HepG2 (cell line): Measurements from ENCODE around the gene SGCD. TPM values are rescaled to one million over a fixed set of nuclear protein-coding genes. Genes with fewer than 3 reads are reported as not detected.

Experiments
- ATAC-seq: fragments of 200-7000 bp; cut with Tn5 transposase; 3 replicates; pipeline ENCODE4 v1.9.1; 2020; ENCODE audit warnings: mild to moderate bottlenecking, moderate library complexity
- BruUV-seq: library from RNA; stranded (reverse); fragments of 400-500 nt; replicated peaks from 2 replicates; lab custom pipeline; 2021; lab: Mats Ljungman, UMichigan
- CTCF ChIA-PET: fragments of 300-600 bp; formaldehyde crosslinking; extraction: SDS; loops from one replicate; lab custom pipeline; 2021; ENCODE audit warnings: low total read pairs, inconsistent platforms, low intra/inter-chr PET ratio; lab: Yijun Ruan, JAX
- POLR2A ChIA-PET: fragments of 350-600 bp; sonication (Branson Sonifier 250); formaldehyde crosslinking; loops from one replicate; lab custom pipeline; 2020; ENCODE audit warnings: antibody characterized with exemption, inconsistent platforms; lab: Yijun Ruan, JAX
- DNase-seq: peaks from one replicate; pipeline ENCODE4 v3.0.0-alpha.2; 2015; ENCODE audit warnings: low spot score
- FAIRE-seq: peaks from 3 replicates; lab custom pipeline; 2011; peaks lifted over from hg19 to GRCh38; lab: Jason Lieb, UNC
- H2AFZ ChIP-seq: one replicate; pipeline ENCODE4 v1.6.1; 2011; ENCODE audit warnings: low read length, inconsistent platforms
- H3K27ac ChIP-seq: fragments of 300-600 bp; 3 replicates; pipeline ENCODE4 v1.8.0; 2011; ENCODE audit warnings: mixed run types, mild to moderate bottlenecking, mixed read lengths, low read length, inconsistent platforms; ENCODE audit not compliant: insufficient read depth; ENCODE audit errors: extremely low read length
- H3K27me3 ChIP-seq, 2 experiments: fragments of 200-600 bp in 1 of 2; 2 replicates in 1 of 2; 3 replicates in 1 of 2; pipeline versions ENCODE4 v1.6.0 to v1.8.0; 2011; ENCODE audit warnings: low read length in 2 of 2, mild to moderate bottlenecking in 2 of 2, moderate library complexity in 2 of 2, inconsistent platforms in 1 of 2; ENCODE audit not compliant: insufficient read depth in 2 of 2, control insufficient read depth in 1 of 2
- H3K36me3 ChIP-seq, 2 experiments: fragments of 200-600 bp in 1 of 2; replicated peaks in 1 of 2; 2 replicates in 1 of 2; 3 replicates in 1 of 2; pipeline versions ENCODE4 v1.5.1 to v1.8.0; 2011; ENCODE audit warnings: low read length in 2 of 2, inconsistent platforms in 1 of 2; ENCODE audit not compliant: insufficient read depth in 2 of 2, control insufficient read depth in 1 of 2
- H3K4me1 ChIP-seq: 2 replicates; pipeline ENCODE4 v1.5.1; 2012; ENCODE audit warnings: low read length, inconsistent platforms; ENCODE audit not compliant: insufficient read depth
- H3K4me2 ChIP-seq: 2 replicates; pipeline ENCODE4 v1.6.0; 2011; ENCODE audit warnings: low read depth, low read length, inconsistent platforms
- H3K4me3 ChIP-seq, 3 experiments: fragments of 200-600 bp in 1 of 3; sonication (generic), shearing (Covaris generic) in 1 of 3; replicated peaks in 1 of 3; 2 replicates each; pipeline ENCODE4 v1.5.1; 2011 to 2016; ENCODE audit warnings: low read length in 3 of 3, inconsistent platforms in 2 of 3, low read depth in 2 of 3, mild to moderate bottlenecking in 2 of 3, control low read depth in 1 of 3, mixed read lengths in 1 of 3; ENCODE audit not compliant: insufficient read depth in 1 of 3
- H3K79me2 ChIP-seq: one replicate; pipeline ENCODE4 v1.6.1; 2011; ENCODE audit warnings: low read length, inconsistent platforms; ENCODE audit not compliant: insufficient read depth
- H3K9ac ChIP-seq: 2 replicates; pipeline ENCODE4 v1.6.0; 2011; ENCODE audit warnings: mild to moderate bottlenecking, low read depth, low read length, inconsistent platforms; ENCODE audit not compliant: insufficient read depth
- H3K9me3 ChIP-seq: 2 replicates; pipeline ENCODE4 v1.5.1; 2012; ENCODE audit warnings: mild to moderate bottlenecking, low read length
- H4K20me1 ChIP-seq: 2 replicates; pipeline ENCODE4 v1.6.0; 2011; ENCODE audit warnings: inconsistent platforms, mild to moderate bottlenecking, low read length, moderate library complexity; ENCODE audit not compliant: insufficient read depth
- HNF4A ChIP-seq: sonication (generic); formaldehyde crosslinking; IDR thresholded peaks from 2 replicates; pipeline ENCODE4 v1.4.0; 2020; ENCODE audit warnings: missing genetic modification reagents
- HOXA5 ChIP-seq: sonication (generic); formaldehyde crosslinking; IDR thresholded peaks from 2 replicates; pipeline ENCODE4 v1.4.0; 2020; ENCODE audit warnings: missing genetic modification reagents
- JUN ChIP-seq: sonication (generic); formaldehyde crosslinking; IDR thresholded peaks from 2 replicates; pipeline ENCODE4 v1.4.0; 2020; ENCODE audit warnings: mild to moderate bottlenecking, missing genetic modification reagents
- MBD4 ChIP-seq: IDR thresholded peaks from 2 replicates; pipeline ENCODE4 v1.6.1; 2012; ENCODE audit warnings: low read length, inconsistent platforms, borderline replicate concordance
- NCOA5 ChIP-seq: sonication (generic); formaldehyde crosslinking; IDR thresholded peaks from 2 replicates; pipeline ENCODE4 v1.4.0; 2020; ENCODE audit warnings: missing genetic modification reagents
- NR2F6 ChIP-seq, 2 experiments: IDR thresholded peaks; 2 replicates each; pipeline ENCODE4 v1.6.1; 2016; ENCODE audit warnings: antibody characterized with exemption in 1 of 2, mild to moderate bottlenecking in 1 of 2
- SIN3A ChIP-seq: IDR thresholded peaks from 2 replicates; pipeline ENCODE4 v1.6.1; 2011; ENCODE audit warnings: low read depth, mild to moderate bottlenecking, control low read depth, low read length, borderline replicate concordance
- ZNF20 ChIP-seq: sonication (generic); formaldehyde crosslinking; IDR thresholded peaks from 2 replicates; pipeline ENCODE4 v1.4.0; 2020; ENCODE audit warnings: mild to moderate bottlenecking, moderate library complexity, missing genetic modification reagents
- ZNF430 ChIP-seq: sonication (generic); formaldehyde crosslinking; IDR thresholded peaks from 2 replicates; pipeline ENCODE4 v1.9.0; 2021; ENCODE audit warnings: mild to moderate bottlenecking, missing genetic modification reagents
- WGBS: methylation state at CpG from one replicate; pipeline ENCODE4 v1.1.6; 2017; ENCODE audit warnings: low lambda C conversion rate; 5-methylcytosine and 5-hydroxymethylcytosine counted together
- in situ Hi-C: cut with HindIII; loops from 2 replicates; pipeline ENCODE4 v1.10.0; 2017; ENCODE audit warnings: low pct_unique_long_range_greater_than_20kb; ENCODE audit not compliant: extremely low pct_ligation_motif_present
- intact Hi-C: fragments of 100-400 bp; cut with micrococcal nuclease; formaldehyde crosslinking; loops from one replicate; pipeline ENCODE4 v1.10.0; 2022; ENCODE audit not compliant: unreplicated experiment
- polyA plus RNA-seq, 8 experiments: library from polyadenylated mRNA; depleted of rRNA in 3 of 8; stranded (reverse) in 7 of 8; unstranded in 1 of 8; fragments of >200 nt; fragmentation: Illumina TruSeq in 4 of 8; extraction: Trizol in 4 of 8; gene quantifications; 2 replicates each; pipeline versions ENCODE4 v1.2.1 to v1.2.3, GENCODE V29; 2011 to 2016; ENCODE audit warnings: low read depth in 4 of 8, missing spikeins in 1 of 8, mixed read lengths in 1 of 8; ENCODE audit not compliant: insufficient read depth in 1 of 8
- total RNA-seq, 5 experiments: library from RNA; depleted of rRNA; stranded (reverse); fragments of >200 nt; fragmentation: Illumina TruSeq; extraction: Trizol; gene quantifications; 2 replicates each; pipeline ENCODE4 v1.2.3, GENCODE V29; 2016; ENCODE audit warnings: low read depth in 1 of 5
- TF ChIP-seq, protein P1 (sequence below): sonication (generic); formaldehyde crosslinking; IDR thresholded peaks from 2 replicates; pipeline ENCODE4 v1.4.0; 2020; ENCODE audit warnings: missing genetic modification reagents
- TF ChIP-seq, protein P2 (sequence below): IDR thresholded peaks from 2 replicates; pipeline ENCODE4 v1.6.1; 2012; ENCODE audit warnings: low read depth, low read length, improper control_type of control experiment
- TF ChIP-seq, protein P3 (sequence below), 2 experiments: fragments of 450-650 bp in 1 of 2; sonication (generic) in 1 of 2; formaldehyde crosslinking in 1 of 2; IDR thresholded peaks; 2 replicates each; pipeline versions ENCODE4 v1.6.1 to v1.8.0; 2016 to 2022; ENCODE audit warnings: antibody characterized with exemption in 1 of 2, mild to moderate bottlenecking in 1 of 2, missing genetic modification reagents in 1 of 2

SGCD gene
- total and polyA plus RNA-seq, 2 of the 13 experiments (the other 11 are each of a cell fraction or from before 2014, with no cell fraction given) = not detected

DNA sequence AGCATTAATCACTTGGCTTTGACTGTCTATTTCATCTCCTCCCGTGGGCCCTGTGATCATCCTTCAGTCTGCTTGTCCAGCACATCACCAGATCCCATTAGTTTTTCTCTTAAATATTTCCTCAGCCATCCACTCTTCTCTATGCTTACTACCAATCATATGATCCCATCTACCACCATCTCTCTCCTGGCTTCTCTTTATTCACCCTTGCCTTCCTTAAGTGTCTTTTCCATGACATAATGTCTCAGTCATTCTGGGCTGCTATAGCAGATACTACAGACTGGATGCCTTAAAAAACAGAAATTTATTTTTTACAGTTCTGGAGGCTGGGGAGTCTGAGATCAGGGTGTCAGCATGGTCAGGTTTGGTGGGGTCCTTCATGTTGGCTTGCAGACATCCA is 314.7 kb downstream of the SGCD start (continued):
- TF ChIP-seq ZNF20 (CRISPR knock-in tag) (no peak), ZNF430 (CRISPR knock-in tag) (no peak), HNF4A (CRISPR knock-in tag) (no peak), JUN (CRISPR knock-in tag) (no peak)
- TF ChIP-seq, protein P1, sequence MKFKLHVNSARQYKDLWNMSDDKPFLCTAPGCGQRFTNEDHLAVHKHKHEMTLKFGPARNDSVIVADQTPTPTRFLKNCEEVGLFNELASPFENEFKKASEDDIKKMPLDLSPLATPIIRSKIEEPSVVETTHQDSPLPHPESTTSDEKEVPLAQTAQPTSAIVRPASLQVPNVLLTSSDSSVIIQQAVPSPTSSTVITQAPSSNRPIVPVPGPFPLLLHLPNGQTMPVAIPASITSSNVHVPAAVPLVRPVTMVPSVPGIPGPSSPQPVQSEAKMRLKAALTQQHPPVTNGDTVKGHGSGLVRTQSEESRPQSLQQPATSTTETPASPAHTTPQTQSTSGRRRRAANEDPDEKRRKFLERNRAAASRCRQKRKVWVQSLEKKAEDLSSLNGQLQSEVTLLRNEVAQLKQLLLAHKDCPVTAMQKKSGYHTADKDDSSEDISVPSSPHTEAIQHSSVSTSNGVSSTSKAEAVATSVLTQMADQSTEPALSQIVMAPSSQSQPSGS (CRISPR knock-in tag) = no peak

DNA sequence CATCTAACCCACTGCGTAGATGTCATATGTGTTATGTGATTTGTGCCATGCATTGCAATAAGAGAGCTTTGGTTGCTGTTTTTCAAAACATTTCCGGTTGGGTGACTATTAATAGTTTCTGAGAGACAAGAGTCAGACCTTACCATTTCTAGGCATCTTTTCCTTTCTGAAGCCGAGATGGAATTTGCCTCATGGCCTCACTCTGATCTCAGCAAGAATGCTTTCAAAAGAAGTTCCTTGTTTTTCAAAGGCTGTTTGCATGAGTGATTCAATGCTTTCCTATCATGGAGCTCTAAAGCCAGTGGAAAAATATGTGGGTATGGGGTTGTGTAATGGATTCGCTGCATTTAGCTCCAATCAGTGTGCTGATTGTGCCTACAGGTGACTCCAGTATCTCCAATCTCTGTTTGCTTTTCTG is 320.1 kb downstream of the SGCD start:
- Histone ChIP-seq H4K20me1 (no peaks in the 10 kb centered on the region), H3K9me3 (no peaks in the 10 kb centered on the region), H3K27ac (no peak overlapping the region), H3K4me2 (no peak overlapping the region), H3K4me1 (no peaks in the 10 kb centered on the region; the same call in 1 of the 2 replicates), H3K27me3 (no peaks in the 10 kb centered on the region), H3K4me3 (no peak overlapping the region), H3K9ac (no peak overlapping the region), H3K79me2 (no peaks in the 10 kb centered on the region), H2AFZ (no peak overlapping the region), H3K36me3 (no peaks in the 10 kb centered on the region)
- no peak for ATAC-seq
- intact Hi-C loops (no loop called here), in situ Hi-C loops (no loop called here)
- CTCF ChIA-PET = no interaction called here
- peak; percentile 18 for DNase-seq
- no peak for FAIRE-seq
- POLR2A ChIA-PET = no interaction called here
- 1% methylated on average over 4 of the region's 4 CpGs for WGBS
- no TSS peak for BruUV-seq
- TF ChIP-seq, protein P2, sequence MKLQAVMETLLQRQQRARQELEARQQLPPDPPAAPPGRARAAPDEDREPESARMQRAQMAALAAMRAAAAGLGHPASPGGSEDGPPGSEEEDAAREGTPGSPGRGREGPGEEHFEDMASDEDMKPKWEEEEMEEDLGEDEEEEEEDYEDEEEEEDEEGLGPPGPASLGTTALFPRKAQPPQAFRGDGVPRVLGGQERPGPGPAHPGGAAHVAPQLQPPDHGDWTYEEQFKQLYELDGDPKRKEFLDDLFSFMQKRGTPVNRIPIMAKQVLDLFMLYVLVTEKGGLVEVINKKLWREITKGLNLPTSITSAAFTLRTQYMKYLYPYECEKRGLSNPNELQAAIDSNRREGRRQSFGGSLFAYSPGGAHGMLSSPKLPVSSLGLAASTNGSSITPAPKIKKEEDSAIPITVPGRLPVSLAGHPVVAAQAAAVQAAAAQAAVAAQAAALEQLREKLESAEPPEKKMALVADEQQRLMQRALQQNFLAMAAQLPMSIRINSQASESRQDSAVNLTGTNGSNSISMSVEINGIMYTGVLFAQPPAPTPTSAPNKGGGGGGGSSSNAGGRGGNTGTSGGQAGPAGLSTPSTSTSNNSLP = no peak
- TF ChIP-seq SIN3A = no peak
- TF ChIP-seq, protein P3, sequence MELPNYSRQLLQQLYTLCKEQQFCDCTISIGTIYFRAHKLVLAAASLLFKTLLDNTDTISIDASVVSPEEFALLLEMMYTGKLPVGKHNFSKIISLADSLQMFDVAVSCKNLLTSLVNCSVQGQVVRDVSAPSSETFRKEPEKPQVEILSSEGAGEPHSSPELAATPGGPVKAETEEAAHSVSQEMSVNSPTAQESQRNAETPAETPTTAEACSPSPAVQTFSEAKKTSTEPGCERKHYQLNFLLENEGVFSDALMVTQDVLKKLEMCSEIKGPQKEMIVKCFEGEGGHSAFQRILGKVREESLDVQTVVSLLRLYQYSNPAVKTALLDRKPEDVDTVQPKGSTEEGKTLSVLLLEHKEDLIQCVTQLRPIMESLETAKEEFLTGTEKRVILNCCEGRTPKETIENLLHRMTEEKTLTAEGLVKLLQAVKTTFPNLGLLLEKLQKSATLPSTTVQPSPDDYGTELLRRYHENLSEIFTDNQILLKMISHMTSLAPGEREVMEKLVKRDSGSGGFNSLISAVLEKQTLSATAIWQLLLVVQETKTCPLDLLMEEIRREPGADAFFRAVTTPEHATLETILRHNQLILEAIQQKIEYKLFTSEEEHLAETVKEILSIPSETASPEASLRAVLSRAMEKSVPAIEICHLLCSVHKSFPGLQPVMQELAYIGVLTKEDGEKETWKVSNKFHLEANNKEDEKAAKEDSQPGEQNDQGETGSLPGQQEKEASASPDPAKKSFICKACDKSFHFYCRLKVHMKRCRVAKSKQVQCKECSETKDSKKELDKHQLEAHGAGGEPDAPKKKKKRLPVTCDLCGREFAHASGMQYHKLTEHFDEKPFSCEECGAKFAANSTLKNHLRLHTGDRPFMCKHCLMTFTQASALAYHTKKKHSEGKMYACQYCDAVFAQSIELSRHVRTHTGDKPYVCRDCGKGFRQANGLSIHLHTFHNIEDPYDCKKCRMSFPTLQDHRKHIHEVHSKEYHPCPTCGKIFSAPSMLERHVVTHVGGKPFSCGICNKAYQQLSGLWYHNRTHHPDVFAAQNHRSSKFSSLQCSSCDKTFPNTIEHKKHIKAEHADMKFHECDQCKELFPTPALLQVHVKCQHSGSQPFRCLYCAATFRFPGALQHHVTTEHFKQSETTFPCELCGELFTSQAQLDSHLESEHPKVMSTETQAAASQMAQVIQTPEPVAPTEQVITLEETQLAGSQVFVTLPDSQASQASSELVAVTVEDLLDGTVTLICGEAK (IDR thresholded peaks at IDR 0.05) = no peak
- TF ChIP-seq, protein P3 (CRISPR knock-in tag; IDR thresholded peaks at IDR 0.05) = no peak
- no peak for TF ChIP-seq NCOA5
- no peak for TF ChIP-seq HOXA5 (CRISPR knock-in tag)
- TF ChIP-seq NR2F6 (IDR thresholded peaks at IDR 0.05) = no peak
- no peak for TF ChIP-seq NR2F6 (CRISPR knock-in tag; IDR thresholded peaks at IDR 0.05)
- no peak for TF ChIP-seq MBD4
